NCI-H524 (cell line): ENCODE data around the gene DLGAP5.

Experiments
- DNase-seq, 2 experiments: peaks; one replicate each; lab custom pipeline; 2025; lab: John Stamatoyannopoulos, UW

Gene DLGAP5

DNA sequence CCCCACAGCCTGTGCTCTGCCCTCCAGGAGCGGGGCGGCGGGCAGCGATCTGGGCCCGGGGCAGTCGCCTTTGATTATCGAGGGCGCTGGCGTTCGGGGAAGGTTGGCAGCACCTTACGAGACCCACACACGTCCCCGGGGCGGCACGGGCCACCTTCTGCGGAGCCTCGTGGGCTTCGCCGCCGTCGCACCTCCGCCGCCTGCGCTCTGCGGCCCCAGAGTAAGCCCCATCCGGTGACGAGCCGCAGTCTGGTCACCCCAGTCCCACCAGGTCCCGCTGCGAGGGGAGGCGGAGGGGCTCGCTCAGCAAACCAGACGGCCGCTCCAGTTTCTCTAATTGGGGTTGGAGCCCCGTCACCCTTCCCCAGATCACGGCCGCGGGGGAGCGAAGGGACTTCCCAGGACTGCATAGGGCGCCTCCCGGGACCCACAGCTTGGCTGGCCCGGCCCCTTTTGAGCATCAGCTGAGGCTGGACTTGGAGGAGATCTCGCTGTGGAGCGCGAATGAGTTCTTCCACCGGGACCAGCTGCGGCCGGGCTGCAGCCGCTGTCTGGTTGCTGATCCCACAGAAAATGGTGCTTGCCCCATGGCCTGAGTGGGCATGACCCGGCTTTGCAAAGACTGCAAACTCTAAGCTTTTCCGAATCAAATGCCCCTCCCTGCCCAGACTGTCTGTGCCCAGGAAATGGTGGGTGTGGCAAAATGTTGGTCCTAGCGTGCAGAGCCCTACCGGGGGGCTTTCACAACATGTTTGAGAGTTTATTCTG lies 61.8 kb downstream of the DLGAP5 start:
- peak; percentile 40 to 63 for DNase-seq

DNA sequence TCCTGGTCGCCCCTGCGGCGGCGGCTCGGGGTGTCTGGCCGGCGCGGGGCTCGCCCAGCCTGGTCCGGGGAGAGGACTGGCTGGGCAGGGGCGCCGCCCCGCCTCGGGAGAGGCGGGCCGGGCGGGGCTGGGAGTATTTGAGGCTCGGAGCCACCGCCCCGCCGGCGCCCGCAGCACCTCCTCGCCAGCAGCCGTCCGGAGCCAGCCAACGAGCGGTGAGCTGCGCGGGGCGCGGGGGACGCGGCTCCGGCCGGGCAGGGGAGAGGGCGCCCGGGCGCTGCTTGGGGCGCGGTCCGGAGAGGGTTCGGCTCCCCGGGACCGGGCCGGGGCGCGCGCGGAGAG lies 62.3 kb downstream of the DLGAP5 start, which contains the start of gene LGALS3:
LGALS3 (plus strand) TSS at position 167 of the 342 bp plus-strand sequence. CDS start 8,122 bp downstream, outside the sequence.
- peak in 1 of 2 experiments; percentile 31 for DNase-seq

DNA sequence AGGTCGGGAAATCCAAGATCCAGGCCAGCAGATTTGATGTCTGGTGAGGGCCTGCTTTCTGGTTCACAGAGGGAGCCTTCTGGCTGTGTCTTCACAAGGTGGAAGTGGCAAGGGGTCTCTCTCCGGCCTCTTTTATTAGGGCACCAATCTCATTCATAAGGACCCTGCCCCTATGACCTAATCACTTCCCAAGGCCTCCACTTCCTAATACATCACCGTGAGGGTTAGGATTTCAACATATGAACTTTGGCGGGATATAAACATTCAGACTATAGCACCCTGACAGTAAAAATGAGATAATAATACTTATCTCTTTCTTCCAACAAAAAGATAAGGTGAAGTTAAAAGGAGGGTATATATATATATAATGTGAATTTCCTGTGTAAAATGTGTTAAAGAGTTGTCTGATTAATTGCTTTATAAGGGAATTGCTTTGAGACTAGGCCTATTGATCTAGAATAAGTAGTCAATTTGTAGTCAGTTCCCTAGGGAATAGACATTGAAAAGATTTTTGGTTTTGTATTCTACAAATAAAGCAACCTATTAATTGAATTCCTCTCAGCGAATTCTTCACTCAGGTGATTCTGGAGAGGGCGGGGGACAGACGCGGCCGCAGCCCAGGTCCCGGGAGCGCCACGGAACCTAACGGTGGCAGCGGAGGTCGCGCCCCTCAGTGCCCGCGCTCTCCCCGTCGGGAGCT lies 62.8 kb downstream of the DLGAP5 start:
- DNase-seq: no peak

DNA sequence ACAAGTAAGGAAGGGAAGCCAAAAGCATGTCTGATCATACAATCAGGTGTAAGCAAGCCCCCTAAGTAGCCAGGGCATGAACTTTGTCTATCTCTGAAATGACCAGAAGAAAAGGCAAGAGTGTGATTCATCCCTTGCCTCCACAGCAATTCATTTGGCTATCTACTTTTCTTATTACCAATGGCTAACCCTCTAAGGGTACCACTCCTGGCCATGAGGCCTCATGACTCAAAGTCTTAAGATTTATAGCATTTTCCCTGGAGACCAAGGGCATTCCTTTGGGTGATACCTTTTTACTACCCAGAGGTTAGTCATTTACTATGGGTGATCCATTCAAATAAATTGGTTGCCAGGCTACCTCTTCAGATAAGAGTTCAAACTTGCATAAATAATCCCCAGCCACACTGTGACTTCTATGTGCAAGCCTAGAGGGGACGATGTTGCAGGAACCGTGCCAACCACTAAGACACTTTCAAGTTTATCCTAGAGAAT lies 63.9 kb downstream of the DLGAP5 start:
- DNase-seq: no peak

DNA sequence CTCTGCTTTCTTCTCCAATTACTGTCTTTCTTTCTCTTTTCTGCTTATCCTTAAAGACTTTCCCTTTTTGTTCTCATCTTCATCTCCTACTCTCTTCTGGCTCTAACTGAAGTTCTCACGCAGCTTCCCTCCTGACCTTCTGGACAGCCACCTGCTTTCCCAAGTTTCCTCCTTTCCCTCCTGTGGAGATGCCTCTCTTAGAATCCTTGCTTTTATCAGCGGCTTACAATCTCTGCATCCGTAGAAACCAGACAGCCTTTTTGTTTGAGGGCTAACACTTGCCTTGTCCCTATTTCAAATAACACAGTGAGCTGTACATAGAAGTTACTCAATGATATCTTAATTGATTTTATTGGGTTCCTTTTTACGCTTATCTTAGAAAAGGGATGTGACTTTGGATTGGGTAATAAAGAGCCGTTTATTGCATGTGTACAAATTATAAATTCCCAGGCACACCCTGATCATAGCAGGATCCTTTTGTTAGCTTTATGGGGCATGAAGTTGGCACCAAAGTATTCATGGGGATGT lies 64.4 kb downstream of the DLGAP5 start:
- peak in 1 of 2 experiments; percentile 24 for DNase-seq

DNA sequence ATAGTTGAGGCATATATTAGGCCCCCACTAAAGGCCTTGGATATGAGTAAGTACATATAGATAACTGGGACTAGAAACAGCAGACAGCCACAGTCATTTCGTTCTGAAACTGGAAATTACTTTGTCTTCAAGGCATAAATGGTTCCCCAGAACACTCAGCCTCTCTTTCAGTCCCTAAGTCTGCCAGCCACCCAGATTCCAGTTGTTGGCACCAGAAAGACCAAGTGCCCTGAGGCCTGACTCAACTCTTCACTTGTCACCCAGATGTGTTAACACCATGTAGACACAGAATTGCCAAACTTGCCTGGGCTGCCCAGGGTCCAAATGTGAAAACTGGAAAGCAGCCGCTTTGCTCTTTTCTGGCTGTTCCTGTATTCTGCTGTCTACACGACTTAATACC lies 65.4 kb downstream of the DLGAP5 start:
- DNase-seq: no peak

DNA sequence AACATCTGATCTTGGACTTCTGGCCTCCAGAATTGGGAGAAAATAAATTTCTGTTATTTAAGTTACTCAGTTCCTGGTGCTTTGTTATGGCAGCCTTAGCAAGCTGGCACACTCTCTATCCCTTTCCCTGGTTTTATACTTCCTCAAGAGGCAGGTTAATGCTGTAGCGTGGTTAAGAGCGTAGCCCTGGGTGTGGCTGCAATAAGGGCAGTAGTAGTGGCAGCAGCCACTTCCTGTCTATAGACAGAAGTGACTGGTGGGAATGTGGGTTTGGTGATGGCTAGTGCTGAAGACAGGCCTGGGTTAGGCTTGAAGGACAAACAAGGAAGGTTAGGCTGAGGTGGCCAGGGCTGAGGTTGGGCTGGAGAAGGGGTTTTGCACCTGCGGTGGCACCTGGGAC lies 66.0 kb downstream of the DLGAP5 start:
- DNase-seq: no peak

DNA sequence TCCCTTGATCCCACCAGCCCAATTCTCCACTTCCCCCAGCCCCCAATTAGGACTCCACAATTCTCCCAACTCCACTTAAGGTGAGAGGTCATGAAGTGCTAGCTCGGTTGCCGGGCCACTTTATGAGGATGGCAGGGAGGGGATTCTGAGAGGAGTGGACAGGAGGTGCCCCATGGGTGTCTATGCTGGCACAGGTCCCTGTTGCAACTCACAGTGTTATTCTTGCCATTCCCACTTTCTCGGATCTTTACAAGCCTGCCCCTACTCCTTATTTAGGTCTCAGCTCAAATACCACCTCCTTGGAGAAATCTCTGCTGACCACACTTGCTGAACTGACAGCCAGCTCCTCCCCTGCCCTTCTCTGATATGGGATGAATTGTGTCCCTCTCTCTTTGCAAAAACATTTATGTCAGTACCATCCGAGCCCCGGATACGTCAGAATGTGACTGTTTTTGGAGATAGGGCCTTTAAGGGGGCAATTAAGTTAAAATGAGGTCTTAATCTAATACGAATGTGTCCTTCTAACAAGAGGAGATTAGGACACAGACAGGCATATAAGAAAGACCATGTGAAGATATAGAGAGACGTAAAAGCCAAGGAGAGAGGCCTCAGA lies 66.5 kb downstream of the DLGAP5 start:
- DNase-seq: no peak

DNA sequence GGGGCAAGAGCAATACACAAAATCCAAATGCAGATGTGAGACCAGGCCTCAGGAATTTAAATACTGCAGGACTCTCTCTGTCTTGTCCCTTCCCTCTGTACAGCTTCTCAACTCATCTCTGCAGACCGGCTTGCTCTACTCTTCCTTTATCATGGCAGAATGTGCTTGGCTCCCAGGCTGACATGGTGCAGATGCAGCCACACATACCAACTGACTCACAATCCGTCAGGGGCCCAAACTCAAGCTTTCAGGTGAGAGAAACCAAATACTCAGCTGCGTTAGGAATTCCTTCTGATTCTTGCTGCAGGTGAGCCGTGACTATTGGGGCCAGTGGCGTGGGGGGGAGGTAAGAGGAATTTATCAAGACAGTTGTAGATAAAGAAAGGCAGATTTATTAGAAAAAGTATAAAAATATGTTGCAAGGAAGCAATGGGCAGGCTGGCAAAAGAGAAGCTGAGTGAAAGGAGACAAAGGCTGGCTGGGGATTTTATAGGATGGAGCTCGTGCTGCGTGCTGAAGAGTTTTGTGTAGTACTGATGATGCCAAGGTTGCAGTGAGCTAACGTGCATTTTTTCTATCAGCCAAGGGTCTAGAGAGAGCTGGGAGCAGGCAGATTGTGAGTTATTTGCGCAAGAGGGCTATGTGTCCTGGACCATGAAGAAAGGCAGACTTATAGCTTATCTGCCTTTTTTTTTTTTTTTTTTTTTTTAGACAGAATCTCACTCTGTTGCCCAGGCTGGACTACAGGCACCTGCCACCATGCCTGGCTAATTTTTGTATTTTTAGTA lies 67.3 kb downstream of the DLGAP5 start:
- no peak for DNase-seq

DNA sequence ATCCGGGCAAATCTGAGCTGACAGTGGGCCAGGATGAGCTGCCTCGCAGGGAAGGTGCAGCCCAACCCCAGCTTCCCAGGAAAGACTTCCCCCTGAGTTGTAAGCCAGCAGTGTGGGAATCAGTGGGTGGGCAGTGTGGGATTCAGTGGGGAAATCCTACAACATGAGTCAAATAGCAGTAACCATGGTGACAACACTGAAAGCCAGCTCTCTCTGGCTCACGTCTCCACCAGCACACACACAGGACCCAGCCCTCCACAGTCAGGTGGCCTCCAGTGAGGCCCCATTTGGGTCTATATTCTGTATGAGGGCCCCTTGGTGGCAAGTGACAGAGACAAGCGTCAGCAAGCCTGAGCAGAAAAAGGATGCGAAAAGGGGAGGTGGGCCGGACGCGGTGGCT lies 68.3 kb downstream of the DLGAP5 start:
- DNase-seq: no peak

DNA sequence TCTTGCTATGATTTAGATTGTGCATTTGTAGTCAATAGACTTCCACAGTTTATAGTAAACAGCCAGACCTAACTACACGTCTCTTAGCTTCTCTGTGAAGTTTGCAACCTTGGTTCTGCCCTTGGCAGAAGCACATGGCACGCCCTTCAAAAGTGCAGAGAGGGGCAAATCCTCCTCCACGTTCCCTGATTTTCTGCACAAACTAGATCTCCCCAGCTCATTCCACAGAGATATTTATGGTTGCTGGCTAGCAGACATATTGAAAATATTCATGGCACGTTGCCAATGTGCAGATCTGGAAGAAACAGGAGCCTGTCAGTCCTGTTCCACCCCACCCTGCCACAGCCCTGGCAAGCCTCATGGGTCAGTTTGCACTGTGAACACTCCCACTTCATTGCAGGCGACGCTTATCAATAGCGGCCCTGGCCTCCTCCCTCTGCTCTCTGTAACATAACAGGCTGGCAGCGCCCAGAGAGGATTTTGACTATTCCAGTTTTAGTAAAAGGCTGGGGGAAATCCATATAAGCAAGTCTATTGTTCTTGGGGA lies 68.9 kb downstream of the DLGAP5 start:
- DNase-seq: no peak

DNA sequence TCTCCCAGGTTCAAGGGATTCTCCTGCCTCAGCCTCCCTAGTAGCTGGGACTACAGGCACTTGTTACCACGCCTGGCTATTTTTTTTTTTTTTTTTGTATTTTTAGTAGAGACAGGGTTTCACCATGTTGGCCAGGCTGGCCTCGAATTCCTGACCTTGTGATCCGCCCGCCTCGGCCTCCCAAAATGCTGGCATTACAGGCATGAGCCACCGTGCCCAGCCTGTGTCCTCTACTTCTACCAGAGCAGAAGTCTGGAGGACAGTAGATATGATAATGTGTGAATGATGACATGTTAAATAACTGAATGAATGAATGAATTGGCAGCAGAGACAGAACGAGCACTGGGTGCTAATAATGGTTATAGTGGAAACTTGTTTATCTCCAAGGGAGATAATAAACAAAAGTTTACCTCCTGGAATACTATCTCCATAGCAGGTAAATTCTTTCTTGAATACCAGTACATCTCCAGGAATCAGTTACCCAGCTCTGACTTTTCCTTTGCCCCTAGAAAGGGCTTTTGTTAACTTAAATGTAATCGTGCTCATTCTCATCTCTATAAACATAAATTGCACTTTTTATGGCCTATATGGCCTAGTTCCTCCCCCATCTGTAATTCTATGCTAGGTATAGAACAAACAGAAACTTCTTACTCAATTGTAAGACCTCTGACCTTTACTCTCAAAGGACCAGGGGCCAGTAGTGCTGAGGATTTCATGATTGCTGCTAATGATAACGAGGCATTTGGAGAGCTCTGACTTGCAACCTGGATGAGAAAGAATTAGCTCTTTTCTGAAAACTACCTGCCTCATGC lies 69.6 kb downstream of the DLGAP5 start:
- DNase-seq: no peak

DNA sequence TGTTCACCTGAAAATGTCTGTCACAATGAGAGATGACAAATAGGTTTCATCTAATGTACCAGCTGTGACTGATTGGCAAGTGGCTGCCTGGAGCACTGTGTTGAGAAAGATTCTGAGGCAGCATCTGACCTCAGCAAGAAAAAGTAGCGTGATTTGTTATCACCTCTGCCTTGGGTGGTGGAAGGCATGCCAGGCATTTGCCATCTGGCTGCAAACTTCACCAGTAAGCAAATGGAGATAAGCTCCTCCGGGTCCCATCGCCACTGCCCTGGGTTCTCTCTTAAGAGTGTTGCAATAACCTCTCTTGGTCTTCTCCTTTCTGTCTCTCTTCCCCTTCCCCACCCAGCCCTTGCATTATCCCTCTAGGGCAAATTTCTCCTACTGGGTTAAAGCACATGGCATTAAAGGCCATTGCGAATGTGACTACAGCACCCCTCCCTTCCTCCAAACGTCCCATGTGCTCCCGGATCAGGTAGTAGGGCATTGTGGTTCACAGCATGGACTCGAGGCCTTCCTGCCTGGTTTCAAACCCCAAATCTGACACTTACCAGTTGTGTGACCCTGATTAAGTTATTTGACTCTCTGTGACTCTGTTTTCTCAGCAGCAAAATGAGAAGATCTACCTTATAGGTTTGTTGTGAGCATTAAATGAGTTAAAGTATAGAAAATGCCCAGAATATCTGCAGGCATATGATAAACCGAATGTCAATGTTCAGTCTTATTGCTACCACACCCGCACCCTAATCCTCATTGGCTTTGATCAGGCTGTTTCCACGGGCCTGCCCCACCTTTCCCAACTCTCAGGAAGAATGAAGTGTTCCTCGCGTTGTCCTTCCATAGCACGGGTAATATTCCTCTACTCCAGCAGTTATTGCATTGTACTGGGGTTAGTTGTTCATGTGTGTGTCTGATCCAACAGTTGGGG lies 70.6 kb downstream of the DLGAP5 start:
- DNase-seq: no peak

DNA sequence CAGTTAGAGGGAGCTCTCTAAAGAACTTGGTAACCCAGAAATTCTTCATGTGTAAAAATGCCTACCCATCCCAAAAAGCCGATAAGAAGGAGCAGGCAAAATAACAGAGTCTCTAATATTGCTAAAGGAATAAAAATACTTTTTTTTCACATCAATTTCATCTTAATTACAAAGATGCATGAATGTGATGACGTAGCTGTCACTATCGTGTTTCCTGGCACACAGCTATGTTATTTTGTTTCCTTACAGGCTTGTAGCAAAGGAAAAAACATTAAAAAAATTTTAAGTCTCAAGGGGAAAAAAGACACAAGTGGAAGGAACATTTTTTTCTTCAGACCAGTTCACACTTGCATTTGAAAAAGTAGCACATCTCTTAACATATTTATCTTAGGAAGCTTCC lies 72.6 kb downstream of the DLGAP5 start:
- DNase-seq: no peak

DNA sequence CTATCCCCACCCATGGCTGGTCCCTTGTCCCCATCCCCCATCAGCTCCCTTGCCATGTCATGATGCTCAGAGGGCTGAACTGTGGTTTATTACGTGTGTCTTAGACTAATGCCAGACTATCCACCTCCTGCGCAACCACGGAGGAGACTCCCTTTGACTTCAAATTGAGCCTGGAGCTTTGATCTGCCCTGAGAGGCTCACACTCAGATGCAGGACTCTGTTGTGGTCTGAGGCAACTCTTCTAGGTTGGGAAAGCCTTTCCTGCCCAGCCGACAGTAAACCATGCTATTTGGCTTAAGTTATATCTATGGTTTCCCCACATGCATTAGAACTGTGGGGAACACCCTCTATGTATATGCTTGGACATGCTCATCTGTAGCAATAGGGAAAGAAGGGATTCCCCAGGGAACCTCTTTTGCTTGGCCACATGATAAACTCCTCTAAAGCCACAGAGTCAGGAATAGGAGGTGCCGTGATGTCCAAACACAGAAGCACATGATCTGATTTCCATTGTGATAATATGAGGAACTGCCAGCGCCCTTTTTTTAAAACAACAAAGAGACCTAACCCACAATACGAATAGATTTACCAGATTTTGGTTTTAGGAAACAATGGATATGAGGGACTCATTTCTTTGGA lies 73.5 kb downstream of the DLGAP5 start:
- no peak for DNase-seq

DNA sequence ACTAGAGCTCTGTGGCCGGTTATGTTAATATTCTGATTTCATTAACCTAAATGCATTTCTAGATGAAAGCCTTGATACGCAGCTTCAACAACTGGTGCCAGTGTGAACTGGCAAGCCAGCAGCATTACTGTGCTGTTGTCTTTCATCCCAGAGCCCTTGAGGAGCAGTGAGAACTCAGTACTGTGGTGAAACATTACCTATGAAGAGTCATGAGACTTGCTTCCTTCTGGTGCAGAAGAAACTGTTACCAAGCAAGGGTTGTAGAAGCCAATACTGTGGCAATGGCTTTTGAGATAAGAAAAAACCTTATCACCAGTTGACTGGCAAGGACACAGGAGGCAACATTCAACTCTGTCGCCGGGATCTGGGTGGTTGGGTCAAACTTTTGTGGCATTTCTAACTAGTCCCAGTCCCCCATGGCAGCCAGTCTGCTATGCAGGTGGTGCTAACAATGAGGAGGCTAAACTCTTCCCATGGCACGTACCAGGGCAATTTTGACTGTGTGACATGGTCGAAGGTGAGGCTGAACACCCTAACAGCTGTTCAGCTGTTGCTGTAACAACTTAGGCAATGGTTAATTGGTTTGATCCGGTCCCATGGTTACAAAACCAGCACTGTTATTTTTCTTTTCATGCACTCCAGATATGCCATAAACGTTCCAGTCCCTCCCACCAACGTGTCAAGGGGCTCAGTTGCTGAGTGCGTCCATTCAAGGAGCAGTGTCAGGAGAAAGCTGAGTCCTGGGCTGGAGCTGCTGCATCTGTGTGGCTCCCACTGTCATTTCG lies 74.9 kb downstream of the DLGAP5 start:
- DNase-seq: no peak

DNA sequence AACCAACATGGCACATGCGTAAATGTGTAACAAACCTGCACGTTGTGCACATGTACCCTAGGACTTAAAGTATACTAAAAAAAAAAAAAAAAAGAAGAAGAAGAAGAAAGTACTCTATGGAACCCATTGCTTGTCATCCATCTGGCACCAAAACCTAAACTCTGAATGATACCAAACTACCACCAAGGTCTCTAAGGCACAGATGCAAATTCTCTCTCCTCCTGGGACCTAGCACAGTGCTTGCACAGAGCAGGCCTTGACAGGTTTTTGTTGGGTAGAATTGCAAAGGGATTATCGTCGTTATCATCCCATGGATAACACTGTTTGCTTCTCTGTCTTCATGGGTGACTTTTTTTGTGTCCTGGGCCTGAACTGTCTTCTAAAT lies 75.5 kb downstream of the DLGAP5 start:
- DNase-seq: no peak

DNA sequence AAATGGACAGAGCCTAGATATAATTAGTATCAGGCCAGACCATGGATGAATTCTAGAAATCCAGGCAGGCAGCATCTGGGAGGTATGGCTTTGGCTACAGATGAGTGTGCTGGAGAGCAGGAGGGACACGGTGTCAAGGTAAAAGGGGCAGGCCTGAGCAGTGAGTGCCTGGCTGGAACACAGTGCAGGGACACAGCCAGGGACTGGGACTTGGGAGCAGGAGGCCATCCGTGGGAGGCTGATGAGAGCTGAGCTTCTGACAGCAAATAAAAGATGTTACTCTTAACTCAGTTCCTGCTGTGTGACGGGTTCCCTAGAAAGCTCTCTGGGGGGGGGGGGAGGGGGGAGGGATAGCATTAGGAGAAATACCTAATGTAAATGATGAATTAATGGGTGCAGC lies 75.9 kb downstream of the DLGAP5 start:
- no peak for DNase-seq
